HG02840 (cell line): ENCODE measurements around the gene C2orf80.
"Not testable (repeated sequence)": the region's sequence is repeated elsewhere in the genome, so short reads cannot be mapped to it uniquely, and the experiment has no call there.

Source experiments
- ATAC-seq: cut with Tn5 transposase; IDR thresholded peaks from one replicate; pipeline ENCODE4 v1.9.1; 2021; ENCODE audit warnings: mild to moderate bottlenecking, moderate library complexity, moderate number of reproducible peaks; ENCODE audit not compliant: unreplicated experiment, low FRiP score

Gene C2orf80

GRCh38 chr2:208182835-208183234 is 7.0 kb downstream of the C2orf80 start:
- ATAC-seq, result no peak

GRCh38 chr2:208179028-208179609 is 10.7 kb downstream of the C2orf80 start:
- ATAC-seq, result no peak

GRCh38 chr2:208175840-208176153 is 14.0 kb downstream of the C2orf80 start:
- no peak for ATAC-seq

GRCh38 chr2:208175069-208175839 is 14.6 kb downstream of the C2orf80 start:
- peak; percentile 88 for ATAC-seq

- ATAC-seq, result no peak
Measured at GRCh38 chr2:208174144-208174543, 15.7 kb downstream of the C2orf80 start.

GRCh38 chr2:208172125-208172524 is 17.7 kb downstream of the C2orf80 start:
- no peak for ATAC-seq

GRCh38 chr2:208164951-208165755 is 24.7 kb downstream of the C2orf80 start:
- no peak for ATAC-seq

GRCh38 chr2:208163489-208163888 is 26.3 kb downstream of the C2orf80 start, which contains the start of gene CRYGA:
CRYGA (minus strand) TSS chr2:208163589; CDS start chr2:208163556, 33 bp downstream.
- no peak for ATAC-seq

GRCh38 chr2:208156439-208156838 is 33.4 kb downstream of the C2orf80 start:
- no peak for ATAC-seq

GRCh38 chr2:208153156-208153555 is 36.7 kb downstream of the C2orf80 start:
- no peak for ATAC-seq

- no peak for ATAC-seq
Measured at GRCh38 chr2:208150956-208151355, 38.9 kb downstream of the C2orf80 start.

- ATAC-seq, result no peak
Measured at GRCh38 chr2:208150094-208150493, 39.7 kb downstream of the C2orf80 start.

GRCh38 chr2:208148803-208149202 is 41.0 kb downstream of the C2orf80 start:
- ATAC-seq, result no peak

- ATAC-seq, result no peak
Measured at GRCh38 chr2:208147759-208148158, 42.1 kb downstream of the C2orf80 start.

GRCh38 chr2:208147008-208147407 is 42.8 kb downstream of the C2orf80 start:
- ATAC-seq, result no peak

- ATAC-seq, result no peak
Measured at GRCh38 chr2:208146006-208146405, 43.8 kb downstream of the C2orf80 start, which contains the start of gene CRYGB. CRYGB (minus strand) TSS chr2:208146158; CDS start chr2:208146120, 38 bp downstream.

GRCh38 chr2:208142925-208143799 is 46.7 kb downstream of the C2orf80 start:
- ATAC-seq, result no peak

GRCh38 chr2:208142240-208142924 is 47.4 kb downstream of the C2orf80 start:
- no peak for ATAC-seq

GRCh38 chr2:208139447-208139846 is 50.4 kb downstream of the C2orf80 start:
- no peak for ATAC-seq

- ATAC-seq, result not testable (repeated sequence)
Measured at GRCh38 chr2:208138334-208138733, 51.5 kb downstream of the C2orf80 start.
